Fibroblast of lung (primary cell): ENCODE measurements around the gene ZFP69B. TPM values are rescaled to one million over a fixed set of nuclear protein-coding genes. Genes with fewer than 3 reads are reported as not detected.

Source experiments
- DNase-seq, 2 donors: peaks; one replicate each; pipeline versions ENCODE4 v3.0.0 to v3.0.0-alpha.2; 2010; ENCODE audit warnings: low read depth in 2 of 2
- H2AFZ ChIP-seq: 2 replicates; pipeline ENCODE4 v1.5.1; 2012; ENCODE audit warnings: low read length, control low read depth, inconsistent platforms
- H3K27ac ChIP-seq: 2 replicates; pipeline ENCODE4 v1.5.1; 2011; ENCODE audit warnings: low read length, control low read depth; ENCODE audit not compliant: insufficient read depth
- H3K27me3 ChIP-seq: 2 replicates; pipeline ENCODE4 v1.5.1; 2011; ENCODE audit warnings: mild to moderate bottlenecking, low read length; ENCODE audit not compliant: control insufficient read depth, insufficient read depth
- H3K36me3 ChIP-seq: 2 replicates; pipeline ENCODE4 v1.5.1; 2011; ENCODE audit warnings: low read length; ENCODE audit not compliant: control insufficient read depth, insufficient read depth
- H3K4me1 ChIP-seq: 2 replicates; pipeline ENCODE4 v1.5.1; 2011; ENCODE audit warnings: low read length; ENCODE audit not compliant: control insufficient read depth, insufficient read depth; ENCODE audit errors: extremely low read depth
- H3K4me2 ChIP-seq: 2 replicates; pipeline ENCODE4 v1.5.1; 2011; ENCODE audit warnings: low read length, control low read depth; ENCODE audit not compliant: insufficient read depth; ENCODE audit errors: extremely low read depth
- H3K4me3 ChIP-seq, 4 experiments: fragments of 200-600 bp in 1 of 4; sonication (generic) in 1 of 4; replicated peaks in 1 of 4; 2 replicates each; pipeline ENCODE4 v1.5.1; 2011 to 2016; ENCODE audit warnings: low read length in 4 of 4, low read depth in 3 of 4, mild to moderate bottlenecking in 3 of 4, control low read depth in 2 of 4, inconsistent platforms in 1 of 4, mixed read lengths in 1 of 4; ENCODE audit not compliant: insufficient read depth in 1 of 4; ENCODE audit errors: control extremely low read depth in 1 of 4
- H3K79me2 ChIP-seq: 2 replicates; pipeline ENCODE4 v1.5.1; 2012; ENCODE audit warnings: mild to moderate bottlenecking, low read length, inconsistent platforms; ENCODE audit not compliant: control insufficient read depth, insufficient read depth
- H3K9ac ChIP-seq: 2 replicates; pipeline ENCODE4 v1.5.1; 2011; ENCODE audit warnings: mild to moderate bottlenecking, low read length, control low read depth; ENCODE audit not compliant: insufficient read depth
- H3K9me3 ChIP-seq: 2 replicates; pipeline ENCODE4 v1.5.1; 2012; ENCODE audit warnings: low read depth, low read length; ENCODE audit not compliant: control insufficient read depth, insufficient read depth
- H4K20me1 ChIP-seq: 2 replicates; pipeline ENCODE4 v1.5.1; 2011; ENCODE audit warnings: low read length; ENCODE audit not compliant: control insufficient read depth, insufficient read depth; ENCODE audit errors: extremely low read depth
- EZH2 ChIP-seq: IDR thresholded peaks from 2 replicates; pipeline ENCODE4 v1.5.1; 2012; ENCODE audit warnings: low read length, control low read depth, mild to moderate bottlenecking; ENCODE audit errors: missing control alignments
- polyA plus RNA-seq, 2 donors: library from polyadenylated mRNA; depleted of rRNA in 1 of 2; stranded (reverse) in 1 of 2; unstranded in 1 of 2; fragments of >200 nt; gene quantifications; 2 replicates each; pipeline ENCODE4 v1.2.1, GENCODE V29; 2011 to 2012; ENCODE audit warnings: missing spikeins in 1 of 2
- total RNA-seq: library from RNA; depleted of rRNA; stranded (reverse); fragments of >200 nt; gene quantifications from 2 replicates; pipeline ENCODE4 v1.2.1, GENCODE V29; 2014
- TF ChIP-seq, protein P1 (sequence below), 2 donors: IDR thresholded peaks in 1 of 2; conservative IDR thresholded peaks in 1 of 2; 1 replicate in 1 of 2; 2 replicates in 1 of 2; pipeline ENCODE4 v1.5.1; 2011 to 2012; ENCODE audit warnings: low read length in 2 of 2, control low read depth in 1 of 2, inconsistent platforms in 1 of 2, low read depth in 1 of 2, mild to moderate bottlenecking in 1 of 2

The ZFP69B gene
- total and polyA plus RNA-seq, 2 donors (not counting 1 experiment from before 2014, with no cell fraction given), result 2.5 to 2.7 TPM

DNA sequence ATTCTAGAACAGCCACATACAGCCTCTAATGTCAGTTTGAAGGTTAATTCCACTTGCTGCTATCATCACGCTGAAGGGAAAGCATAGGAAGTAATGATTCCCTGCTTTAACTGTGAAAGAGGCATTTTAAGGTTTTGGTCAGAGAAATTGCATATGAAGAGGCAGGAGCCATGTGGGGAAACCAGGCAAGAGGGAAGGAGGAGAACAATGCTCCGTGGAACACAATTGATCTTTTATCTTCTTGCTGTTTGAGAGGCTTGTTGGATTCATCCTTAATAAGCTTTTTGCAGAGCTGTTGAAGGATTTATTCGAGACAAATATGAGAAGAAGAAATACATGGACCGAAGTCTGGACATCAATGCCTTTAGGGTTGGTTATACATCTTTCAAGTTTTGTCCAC lies 40.8 kb upstream of the ZFP69B start:
- H4K20me1 ChIP-seq, result no peaks in the 10 kb centered on the region
- H3K4me2 ChIP-seq, result no peak overlapping the region
- no peak for TF ChIP-seq EZH2
- TF ChIP-seq, protein P1, sequence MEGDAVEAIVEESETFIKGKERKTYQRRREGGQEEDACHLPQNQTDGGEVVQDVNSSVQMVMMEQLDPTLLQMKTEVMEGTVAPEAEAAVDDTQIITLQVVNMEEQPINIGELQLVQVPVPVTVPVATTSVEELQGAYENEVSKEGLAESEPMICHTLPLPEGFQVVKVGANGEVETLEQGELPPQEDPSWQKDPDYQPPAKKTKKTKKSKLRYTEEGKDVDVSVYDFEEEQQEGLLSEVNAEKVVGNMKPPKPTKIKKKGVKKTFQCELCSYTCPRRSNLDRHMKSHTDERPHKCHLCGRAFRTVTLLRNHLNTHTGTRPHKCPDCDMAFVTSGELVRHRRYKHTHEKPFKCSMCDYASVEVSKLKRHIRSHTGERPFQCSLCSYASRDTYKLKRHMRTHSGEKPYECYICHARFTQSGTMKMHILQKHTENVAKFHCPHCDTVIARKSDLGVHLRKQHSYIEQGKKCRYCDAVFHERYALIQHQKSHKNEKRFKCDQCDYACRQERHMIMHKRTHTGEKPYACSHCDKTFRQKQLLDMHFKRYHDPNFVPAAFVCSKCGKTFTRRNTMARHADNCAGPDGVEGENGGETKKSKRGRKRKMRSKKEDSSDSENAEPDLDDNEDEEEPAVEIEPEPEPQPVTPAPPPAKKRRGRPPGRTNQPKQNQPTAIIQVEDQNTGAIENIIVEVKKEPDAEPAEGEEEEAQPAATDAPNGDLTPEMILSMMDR (conservative IDR thresholded peaks at IDR 0.05 in 1 of 2, IDR thresholded peaks at IDR 0.05 in 1 of 2; ENCODE audit: low read depth in 1 of 2, low read length in 2 of 2), result no peak
- no peak overlapping the region for H2AFZ ChIP-seq
- H3K4me3 ChIP-seq, result no peak overlapping the region
- H3K9ac ChIP-seq, result no peak overlapping the region
- peaks cover 17% of the 10 kb centered on the region for H3K79me2 ChIP-seq
- no peaks in the 10 kb centered on the region for H3K27me3 ChIP-seq
- peaks cover 2% of the 10 kb centered on the region for H3K4me1 ChIP-seq
- H3K9me3 ChIP-seq, result no peaks in the 10 kb centered on the region
- no peak overlapping the region for H3K27ac ChIP-seq
- DNase-seq, result no peak
- peaks cover 2% of the 10 kb centered on the region for H3K36me3 ChIP-seq

DNA sequence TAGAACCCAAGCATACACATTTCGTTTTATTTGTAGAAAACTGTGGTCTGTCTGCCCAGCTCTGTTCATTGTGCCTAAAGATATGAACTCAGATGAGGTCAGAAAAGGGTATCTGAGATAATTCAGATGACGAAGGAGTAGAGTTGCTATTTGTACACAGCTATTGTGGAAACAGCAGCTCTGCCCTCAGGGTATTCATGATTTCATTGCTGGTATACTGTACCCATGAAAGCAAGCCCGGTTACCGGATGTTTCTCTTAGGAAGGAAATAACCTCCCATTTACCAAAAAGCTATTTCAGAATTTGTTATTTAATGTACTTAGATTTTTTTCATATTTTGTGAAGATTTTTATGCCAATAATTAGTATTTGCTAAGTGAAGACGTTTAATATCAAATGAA lies 39.0 kb upstream of the ZFP69B start:
- H3K27ac ChIP-seq, result no peak overlapping the region
- no peaks in the 10 kb centered on the region for H3K27me3 ChIP-seq
- no peak overlapping the region for H2AFZ ChIP-seq
- H3K4me1 ChIP-seq, result no peaks in the 10 kb centered on the region
- H3K4me3 ChIP-seq, result no peak overlapping the region
- TF ChIP-seq EZH2, result no peak
- TF ChIP-seq, protein P1 (conservative IDR thresholded peaks at IDR 0.05 in 1 of 2, IDR thresholded peaks at IDR 0.05 in 1 of 2; ENCODE audit: low read depth in 1 of 2, low read length in 2 of 2), result no peak
- peaks cover 2% of the 10 kb centered on the region for H3K36me3 ChIP-seq
- H3K79me2 ChIP-seq, result peaks cover 5% of the 10 kb centered on the region
- no peak overlapping the region for H3K9ac ChIP-seq
- no peak for DNase-seq
- no peak overlapping the region for H3K4me2 ChIP-seq
- no peaks in the 10 kb centered on the region for H3K9me3 ChIP-seq
- no peaks in the 10 kb centered on the region for H4K20me1 ChIP-seq

DNA sequence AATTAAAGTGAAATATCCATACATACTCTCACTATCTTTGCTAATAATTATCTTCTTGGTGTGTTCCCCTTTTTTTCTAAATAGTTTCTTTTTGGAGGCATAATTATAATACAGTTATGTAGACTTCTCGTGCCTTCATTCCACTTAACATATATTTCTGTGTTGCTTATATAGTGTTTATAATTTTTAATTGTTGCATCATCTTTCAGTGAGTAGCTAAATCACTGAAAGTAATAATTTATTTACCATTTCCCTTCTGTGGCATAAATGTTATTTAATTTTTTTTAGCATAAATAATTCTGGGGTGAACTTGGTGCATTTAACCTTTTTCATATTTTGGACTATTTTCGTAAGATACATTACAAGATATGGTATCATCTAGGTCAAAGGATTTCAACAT lies 38.4 kb upstream of the ZFP69B start:
- TF ChIP-seq, protein P1 (conservative IDR thresholded peaks at IDR 0.05 in 1 of 2, IDR thresholded peaks at IDR 0.05 in 1 of 2; ENCODE audit: low read depth in 1 of 2, low read length in 2 of 2), result no peak
- no peak for TF ChIP-seq EZH2
- Histone ChIP-seq H3K27ac (no peak overlapping the region), H3K36me3 (peaks cover 4% of the 10 kb centered on the region), H3K4me1 (no peaks in the 10 kb centered on the region), H2AFZ (no peak overlapping the region), H3K27me3 (no peaks in the 10 kb centered on the region), H3K4me2 (no peak overlapping the region), H3K4me3 (no peak overlapping the region), H3K79me2 (peaks cover under 1% of the 10 kb centered on the region), H4K20me1 (no peaks in the 10 kb centered on the region), H3K9me3 (no peaks in the 10 kb centered on the region), H3K9ac (no peak overlapping the region)
- no peak for DNase-seq
